MV-4-11 (cell line): ENCODE data around the gene OR5K1.
A peak's percentile ranks its signal among the peaks of the same experiment; 100 is the strongest.

Source experiments
- DNase-seq: peaks from one replicate; lab custom pipeline; 2025; lab: John Stamatoyannopoulos, UW

The OR5K1 gene

DNA sequence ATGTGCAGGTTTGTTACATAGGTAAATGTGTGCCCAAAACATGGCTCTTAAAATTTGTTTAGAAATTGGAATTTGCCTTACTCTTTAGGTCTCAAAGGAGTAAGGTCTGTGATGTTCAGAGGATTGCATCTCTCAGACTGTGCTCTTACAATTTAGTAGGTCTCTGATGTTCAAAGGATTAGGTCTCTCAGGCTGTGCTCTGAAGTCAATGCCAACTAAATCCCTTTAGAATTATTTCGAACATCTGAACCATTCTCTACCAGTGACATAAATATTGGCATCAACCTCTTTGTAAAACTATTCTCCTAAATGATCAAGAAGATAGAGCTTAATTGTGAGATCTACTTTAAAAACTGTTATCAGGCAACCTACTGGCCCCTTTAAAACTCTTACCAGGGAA lies at the start of gene OR5K1:
Gene OR5K1, plus strand, starts transcription at position 301 of the 400 bp plus-strand sequence. CDS start 6,376 bp downstream, outside the sequence.
- no peak for DNase-seq

DNA sequence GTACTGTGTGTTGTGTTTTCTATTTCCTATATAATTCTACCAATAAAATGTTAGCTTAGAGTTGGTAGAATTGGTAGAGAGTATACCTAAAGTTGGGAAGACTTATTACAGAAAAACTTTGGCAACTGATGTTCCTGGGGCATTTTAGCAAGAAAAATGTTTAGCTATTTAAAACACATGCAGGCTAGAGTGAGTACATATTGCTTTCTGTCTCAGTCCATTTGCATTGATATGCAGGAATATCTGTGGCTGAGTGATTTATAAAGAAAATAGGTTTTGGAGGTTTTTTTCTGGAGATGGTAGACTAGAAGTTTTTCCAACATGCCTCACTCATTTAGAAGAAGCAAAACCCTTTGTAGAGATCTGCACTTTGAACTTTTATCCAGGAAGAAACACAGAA lies 30.4 kb upstream of the OR5K1 start:
- DNase-seq: no peak

DNA sequence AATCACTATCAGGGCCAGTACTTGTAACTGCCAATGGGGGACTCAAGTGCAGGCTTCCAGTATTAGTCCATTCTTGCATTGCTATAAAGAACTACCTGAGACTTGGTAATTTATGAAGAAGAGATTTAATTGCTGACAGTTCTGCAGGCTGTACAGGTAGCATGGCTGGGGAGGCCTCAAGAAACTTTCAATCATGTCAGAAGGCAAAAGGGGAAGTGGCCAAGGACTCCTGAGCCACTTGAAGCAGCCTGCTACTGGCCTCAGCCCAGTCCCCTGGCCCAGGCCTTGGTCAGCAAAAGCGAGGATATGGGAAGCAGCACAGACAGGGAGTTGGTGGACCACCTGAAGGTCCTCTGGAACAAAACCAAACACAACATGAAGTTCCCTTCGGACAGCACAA lies 29.2 kb upstream of the OR5K1 start:
- no peak for DNase-seq

DNA sequence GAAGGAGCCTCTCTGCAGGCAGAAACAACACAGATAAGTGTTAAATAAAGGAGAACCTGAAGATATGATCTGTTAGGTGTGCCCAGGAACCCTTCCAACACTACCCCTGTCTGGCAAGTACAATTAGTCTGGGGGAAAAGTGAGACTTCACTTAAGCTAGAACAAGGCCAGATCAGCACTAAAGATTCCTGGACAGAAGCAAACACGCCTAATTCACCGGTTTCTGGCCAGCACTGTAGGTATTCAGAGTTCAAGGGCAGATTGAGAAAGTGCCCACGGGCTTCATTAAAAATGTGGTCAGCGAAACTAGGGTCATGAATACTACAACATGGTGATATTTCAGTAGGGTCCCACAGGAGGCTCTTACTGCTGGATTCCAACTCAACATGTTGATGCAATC lies 28.6 kb upstream of the OR5K1 start:
- DNase-seq: no peak

DNA sequence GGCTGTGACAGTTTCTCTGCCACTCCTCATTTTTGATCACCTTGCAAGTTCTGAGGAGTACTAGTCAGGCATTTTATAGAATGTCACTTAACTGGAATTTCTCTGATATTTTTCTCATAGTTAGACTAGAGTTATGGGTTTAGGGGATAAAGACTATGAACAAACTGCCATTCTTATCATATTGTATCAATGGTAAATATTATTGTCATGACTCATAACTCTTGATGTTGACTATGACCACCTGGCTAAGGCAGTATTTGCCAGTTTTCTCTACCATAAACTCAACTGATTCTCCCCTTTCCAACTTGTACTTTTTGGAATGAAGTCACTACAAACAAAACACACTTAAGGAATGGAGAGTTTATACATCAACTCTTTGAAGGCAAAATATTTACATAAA lies 22.7 kb upstream of the OR5K1 start:
- no peak for DNase-seq

DNA sequence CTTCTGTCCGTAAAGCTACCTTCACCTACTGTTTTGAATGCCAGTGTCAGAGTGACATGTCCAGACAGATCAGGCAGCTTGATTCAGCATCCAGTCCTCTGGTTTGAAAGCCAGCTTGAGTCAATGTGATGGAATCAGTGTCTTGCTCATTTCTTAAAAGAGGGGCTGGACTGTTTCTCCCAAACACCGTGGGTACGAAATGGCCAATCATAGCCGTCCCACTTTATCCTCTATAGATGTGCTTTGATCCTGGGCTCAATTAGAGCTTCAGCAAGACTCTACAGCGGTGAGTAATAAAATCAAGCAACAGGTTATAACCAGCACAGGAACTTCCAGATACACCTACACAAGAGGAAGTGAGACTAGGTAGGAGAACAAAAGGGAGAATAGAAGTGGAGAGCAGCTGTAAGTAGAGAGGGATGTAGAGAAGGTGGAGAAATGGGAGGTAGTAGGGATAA lies 17.0 kb upstream of the OR5K1 start:
- no peak for DNase-seq

DNA sequence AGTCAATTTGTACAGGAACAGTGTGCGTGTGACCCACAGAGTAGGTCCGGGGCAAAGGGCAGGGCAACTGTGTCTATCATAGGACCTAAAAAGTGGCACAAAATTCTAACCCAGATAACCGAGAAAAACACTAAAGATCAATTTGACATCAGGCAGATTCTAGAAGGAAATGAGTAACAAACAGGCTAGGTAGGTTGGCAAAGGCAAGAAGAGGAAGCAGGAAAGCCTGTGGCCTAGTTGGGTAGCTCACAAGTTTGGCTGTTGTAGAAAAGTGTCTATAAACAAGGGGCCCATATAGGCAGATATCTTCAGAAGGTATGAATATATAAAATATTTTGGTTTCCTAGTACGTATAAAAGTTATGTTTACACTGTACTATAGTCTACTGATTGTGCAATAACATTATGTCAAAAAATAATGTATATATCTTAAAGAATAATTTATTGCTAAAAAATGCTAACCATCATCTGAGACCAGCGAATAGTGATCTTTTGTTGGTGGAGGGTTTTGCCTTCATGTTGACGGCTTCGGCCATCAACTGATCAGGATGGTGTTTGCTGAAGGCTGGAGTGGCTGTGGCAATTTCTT lies 13.3 kb upstream of the OR5K1 start:
- DNase-seq: peak; percentile 68

DNA sequence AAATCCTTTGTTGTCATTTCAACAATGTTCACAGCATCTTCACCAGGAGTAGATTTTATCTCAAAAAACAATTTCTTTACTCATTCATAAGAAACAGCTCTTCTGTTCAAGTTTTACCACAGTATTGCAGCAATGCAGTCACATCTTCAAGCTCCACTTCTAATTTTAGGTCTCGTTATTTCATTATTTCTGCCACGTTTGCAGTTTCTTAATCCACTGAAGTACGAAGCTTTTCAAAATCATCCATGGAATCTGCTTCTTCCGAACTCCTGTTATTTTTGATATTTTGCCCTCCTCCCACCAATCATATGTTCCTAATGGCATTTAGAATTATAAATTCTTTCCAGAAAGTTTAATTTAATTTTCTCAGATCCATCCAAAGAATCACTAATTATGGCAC lies 12.6 kb upstream of the OR5K1 start:
- no peak for DNase-seq

DNA sequence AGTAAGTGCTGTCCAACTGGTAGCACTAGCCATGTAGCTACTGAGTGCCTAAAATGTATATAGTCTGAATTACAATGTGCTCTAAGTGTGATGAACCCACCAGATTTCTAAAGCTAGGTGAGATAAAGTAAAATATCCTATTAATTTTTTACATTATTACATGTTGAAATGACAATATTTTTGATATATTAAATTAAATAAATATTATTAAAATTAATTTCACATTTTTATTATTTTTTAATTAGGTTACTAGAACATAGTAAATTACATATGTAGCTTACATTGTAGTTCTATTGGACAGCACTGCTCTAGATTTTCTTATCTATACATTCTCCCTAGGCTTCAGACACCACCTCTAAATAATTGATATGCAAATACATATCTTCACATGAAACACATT lies 9.2 kb upstream of the OR5K1 start:
- no peak for DNase-seq

DNA sequence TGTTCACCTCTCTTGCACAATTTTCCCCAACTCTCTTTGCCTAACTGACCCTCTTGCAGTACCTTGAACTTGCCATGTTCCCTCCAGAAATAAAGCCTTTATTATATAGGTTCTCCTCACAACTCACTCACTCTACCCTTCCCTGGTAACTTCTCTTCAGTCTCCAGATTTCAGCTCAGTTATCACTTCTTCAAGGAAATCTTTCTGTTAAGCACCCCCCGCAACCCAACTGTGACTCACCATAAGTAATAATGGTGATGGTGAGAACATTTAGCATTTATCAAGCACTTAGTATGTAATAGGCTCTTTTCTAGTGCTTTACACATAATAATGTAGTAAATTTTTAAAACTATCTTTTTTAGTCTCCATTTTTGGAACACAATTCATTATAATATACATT lies 8.1 kb upstream of the OR5K1 start:
- DNase-seq: peak; percentile 58

DNA sequence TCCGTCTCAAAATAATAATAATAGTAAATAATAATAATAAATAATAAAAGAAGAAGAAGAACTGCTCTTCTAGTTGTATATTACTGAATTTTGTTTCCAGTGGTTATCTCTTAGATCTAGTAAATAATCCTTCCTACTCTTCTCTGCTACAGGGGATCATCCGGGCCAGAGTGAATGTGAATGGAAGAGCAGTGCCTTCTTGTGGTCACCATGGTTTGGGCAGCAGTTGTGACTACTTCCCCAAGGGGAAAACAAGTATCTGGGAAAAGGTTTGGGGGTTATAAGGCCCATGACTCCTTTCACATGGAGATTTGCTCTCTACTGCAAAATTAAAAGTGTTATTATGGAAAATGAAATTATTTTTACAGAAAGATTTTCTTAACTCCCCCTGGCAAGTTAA lies 5.5 kb upstream of the OR5K1 start:
- no peak for DNase-seq

DNA sequence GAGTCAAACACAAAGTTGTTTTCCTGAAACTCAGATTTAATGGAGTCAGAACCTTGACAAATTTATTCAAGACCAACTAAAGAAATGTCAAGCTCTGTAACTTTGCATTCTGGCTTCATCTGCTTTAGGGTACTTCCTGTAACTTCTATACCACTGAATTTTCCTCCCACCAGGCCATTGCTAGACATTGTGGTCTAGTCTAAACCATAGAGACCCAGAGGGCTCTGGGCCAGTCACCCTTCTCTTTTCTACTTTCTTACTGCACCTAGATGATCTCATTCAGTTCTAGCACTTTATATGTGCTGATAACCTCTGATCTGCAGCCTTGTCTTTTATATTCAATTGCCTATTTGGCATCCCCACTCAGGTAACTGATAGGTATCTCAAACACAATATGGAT lies 2.8 kb upstream of the OR5K1 start:
- DNase-seq: peak; percentile 45

DNA sequence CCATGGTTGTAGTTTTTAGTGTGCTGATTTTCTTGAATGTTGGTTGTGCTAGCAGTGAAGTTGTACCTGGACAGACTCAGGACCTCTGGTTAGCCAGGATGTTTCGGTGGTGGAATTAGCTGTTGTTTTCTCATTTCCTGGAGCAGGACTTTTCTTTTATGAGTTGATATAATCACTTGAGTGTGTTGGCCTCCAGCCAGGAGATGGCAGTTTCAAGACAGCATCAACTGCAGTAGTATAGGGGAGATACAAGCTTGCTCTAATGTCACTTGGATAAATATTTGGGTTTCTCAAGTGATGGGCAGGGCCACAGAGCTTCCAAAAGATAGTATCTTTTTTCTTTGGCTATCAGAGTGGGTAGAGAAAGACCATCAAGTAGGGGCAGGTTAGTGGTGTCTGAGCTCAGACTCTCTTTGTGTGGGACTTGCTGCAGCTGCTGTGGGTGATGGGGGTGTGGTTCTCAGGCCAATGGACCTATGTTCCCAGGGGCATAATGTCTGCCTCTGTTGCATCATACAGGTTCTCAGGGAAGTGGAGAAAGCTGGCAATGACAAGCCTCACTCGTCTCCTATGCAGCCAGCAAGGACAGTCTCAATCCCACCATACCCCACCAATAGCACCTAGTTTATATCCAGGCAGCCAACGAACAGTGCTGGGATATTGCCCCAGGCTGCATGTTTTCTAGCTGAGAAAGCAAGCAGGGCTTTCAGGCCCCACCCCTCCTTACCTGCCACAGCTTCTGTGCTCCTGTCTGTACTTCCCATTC lies 19.9 kb downstream of the OR5K1 start:
- no peak for DNase-seq

DNA sequence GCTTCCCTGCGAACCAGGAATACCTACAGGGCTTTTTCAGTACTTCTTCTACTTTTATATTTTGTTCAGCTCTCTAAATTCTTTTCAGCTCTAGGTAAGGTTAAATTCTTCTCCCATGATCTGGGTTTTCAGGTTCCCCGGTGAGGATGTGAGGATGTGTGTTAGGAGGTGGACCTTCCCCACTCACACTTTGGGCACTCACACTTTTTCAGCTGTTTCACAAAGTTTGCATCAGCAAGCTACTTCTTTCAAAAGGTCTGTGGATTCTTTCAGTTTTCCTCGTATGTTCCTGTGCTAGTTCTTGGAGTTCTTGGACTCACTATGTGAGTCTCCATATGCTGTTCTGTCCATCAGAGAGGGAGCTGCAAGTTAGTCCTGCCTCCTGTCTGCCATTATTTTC lies 20.6 kb downstream of the OR5K1 start:
- no peak for DNase-seq

DNA sequence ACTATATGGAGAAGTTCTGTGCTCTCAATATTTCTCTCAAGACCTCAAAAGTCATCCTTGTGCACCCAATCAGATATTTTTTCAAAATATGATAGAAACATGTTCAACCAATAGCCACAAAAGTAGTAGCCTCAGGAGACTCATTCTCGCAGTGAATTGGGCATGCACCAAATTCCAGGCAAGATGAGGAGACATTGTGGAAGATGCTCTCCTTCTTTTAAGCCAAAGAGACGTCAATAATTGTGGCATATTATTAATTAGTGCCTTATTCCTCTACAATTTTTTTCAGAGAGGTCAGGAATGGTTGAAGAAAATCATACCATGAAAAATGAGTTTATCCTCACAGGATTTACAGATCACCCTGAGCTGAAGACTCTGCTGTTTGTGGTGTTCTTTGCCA lies 34.4 kb downstream of the OR5K1 start, which contains the start of gene OR5K2:
Gene OR5K2, plus strand, starts transcription at position 301 of the 400 bp plus-strand sequence. Its CDS starts 0 bp downstream, at position 301.
- DNase-seq: no peak

DNA sequence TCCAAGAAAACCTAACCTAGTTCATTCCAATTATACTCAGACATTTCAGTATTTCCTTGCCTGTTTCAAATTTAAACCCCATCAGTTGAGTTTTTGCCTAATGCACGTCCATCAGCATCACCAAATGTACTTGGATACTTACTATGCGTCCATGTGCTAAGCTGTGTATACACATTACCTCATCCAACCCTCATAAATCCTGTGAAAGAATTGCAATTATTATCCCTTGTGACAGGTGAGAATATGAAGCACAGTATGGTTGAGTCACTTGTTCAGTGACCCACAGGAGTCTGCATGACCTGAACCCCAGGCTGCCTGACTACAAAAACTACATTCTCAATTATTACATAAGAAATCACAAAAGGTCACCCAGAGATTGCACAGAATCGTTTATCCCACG lies 37.0 kb downstream of the OR5K1 start:
- no peak for DNase-seq

DNA sequence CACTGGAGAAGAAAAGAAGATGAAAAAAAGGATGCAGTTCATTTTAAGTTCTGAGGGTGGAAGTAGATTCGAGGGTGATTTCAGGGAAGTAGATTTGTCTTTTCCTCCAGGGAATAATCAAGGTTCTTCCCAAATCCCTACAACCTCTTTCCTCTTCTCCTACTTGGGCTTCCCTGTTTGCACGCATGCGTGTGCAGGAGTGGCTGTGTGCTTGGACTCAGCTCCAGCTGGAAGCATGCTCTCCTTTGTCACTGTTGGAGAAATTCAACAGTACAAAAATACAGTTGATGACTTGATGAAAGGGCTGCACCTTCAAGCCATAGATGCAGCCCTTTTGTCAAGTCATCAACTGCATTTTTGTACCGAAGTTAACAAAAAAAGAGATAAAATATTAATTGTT lies 38.3 kb downstream of the OR5K1 start:
- no peak for DNase-seq

DNA sequence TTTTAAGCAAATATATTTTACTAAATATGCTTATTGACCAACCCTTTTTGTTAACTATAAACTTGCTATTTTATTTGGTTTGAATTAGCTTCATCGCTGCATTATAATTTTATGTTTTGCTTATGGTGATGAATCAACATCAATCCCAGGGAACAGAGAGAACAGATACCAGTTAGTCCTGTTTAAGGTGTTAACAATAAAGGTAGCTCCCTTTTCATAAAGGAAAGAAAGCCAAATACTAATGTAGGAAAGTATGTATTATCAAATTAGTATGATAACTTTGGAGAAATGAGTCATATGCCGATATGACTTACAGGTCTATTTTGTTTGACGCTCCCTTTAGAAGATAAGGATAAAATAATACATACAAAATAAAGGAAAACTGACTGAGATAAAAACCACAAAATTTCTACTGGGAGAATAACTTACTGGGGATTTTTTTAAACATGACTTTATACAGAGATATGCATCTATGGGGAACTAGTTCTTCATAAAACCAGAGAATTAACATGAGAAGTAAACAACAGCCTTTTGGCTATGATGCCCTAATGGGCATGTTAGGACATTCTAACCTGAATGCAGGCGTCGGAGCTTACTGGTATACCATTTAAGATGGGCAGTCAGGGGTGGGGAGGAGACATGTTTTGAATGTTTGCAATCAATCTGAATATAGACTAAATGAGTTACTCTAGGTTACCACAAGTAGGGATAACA lies 39.0 kb downstream of the OR5K1 start:
- DNase-seq: no peak

DNA sequence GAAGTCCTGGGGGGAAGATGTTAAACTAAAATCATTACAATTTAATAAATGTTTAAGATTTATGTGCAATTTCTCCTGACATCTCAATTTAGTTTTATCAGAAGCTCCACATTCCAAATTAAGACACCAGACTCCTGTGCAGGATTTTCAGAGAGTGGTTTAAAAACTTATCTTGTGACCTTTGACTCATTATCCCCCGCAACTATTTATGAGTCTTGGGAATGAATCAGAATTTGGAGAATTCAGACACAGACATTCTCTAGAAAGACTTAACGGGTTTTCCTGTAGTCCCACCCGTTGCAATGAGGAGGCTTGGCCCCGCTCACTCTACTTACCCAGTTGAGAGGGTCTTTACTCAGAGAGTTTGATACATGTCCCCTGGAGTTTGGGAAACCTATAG lies 41.5 kb downstream of the OR5K1 start:
- no peak for DNase-seq

DNA sequence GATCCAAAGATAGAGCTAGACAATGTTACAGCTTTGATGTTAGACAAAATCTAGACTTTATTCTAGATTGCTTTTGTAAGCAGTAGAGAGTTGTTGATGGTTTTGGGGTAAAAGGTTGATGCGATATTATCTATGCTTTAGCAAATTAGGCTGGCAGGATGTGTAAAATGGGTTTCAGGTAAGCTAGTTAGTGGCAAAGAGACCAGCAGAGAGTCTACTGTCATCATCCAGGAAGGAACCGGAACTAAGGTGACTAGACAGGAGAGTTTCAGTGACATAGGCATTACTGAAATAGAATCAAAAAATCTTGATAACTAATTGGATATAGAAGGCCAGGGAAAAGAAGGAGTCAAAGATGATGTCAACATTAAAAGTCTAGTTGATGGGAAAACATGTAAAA lies 45.6 kb downstream of the OR5K1 start:
- DNase-seq: no peak

DNA sequence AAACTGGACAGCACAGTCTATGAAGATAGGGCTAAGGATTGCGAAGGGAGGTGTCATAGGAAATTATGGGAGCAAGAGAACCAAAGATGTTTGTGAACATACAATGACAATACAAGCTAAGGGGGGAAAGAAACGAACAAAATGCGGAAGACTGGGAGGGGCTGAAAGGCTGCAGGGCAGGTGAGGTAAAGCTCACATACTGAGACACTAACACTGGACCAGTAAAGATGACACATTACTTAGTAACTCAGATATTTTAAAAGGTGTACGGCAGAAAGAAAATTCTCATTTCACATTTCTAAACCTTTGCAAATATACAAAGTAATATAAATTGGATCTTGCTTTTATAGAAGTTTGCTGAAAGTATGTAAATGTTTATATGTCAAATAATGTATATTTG lies 49.6 kb downstream of the OR5K1 start:
- no peak for DNase-seq

DNA sequence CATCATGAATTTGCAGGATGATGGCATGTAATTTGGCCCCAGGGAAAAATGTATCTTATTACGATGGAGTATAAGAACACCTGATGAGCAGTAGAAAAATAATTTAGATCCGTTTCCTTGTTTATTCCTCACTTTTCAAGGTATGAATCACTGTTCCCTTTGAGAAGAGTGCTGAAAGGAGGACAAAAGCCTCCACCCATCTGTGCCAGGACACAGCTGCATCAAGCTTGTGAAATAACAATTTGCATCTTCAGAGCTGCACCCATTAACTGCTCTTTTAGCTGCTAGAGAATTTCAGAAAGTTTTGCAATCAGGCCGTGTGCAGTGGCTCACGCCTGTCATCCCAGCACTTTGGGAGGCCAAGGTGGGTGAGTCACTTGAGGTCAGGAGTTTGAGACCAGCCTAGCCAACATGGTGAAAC lies 50.1 kb downstream of the OR5K1 start:
- peak; percentile 96 for DNase-seq

DNA sequence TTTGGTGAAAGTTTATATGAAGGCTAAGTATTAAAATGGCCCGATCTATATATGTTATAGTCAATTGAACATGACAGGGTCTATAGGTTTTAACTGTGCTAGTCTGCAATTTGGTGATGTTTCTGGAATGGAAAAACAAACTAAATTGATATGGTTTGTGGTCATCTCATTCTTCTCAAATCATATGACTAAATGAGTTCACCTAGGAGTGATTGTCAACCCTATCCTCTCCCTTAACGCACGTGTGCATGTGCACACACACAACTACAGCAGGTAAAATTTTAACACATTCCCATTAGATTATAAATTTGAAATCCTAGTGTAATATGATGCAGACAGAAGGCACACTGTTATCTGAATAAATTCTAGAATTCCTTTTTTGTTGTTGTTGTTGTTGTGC lies 50.7 kb downstream of the OR5K1 start:
- no peak for DNase-seq
